Heart right ventricle (tissue), 16 donors: ENCODE measurements around the gene GAL3ST2. TPM values are rescaled to one million over a fixed set of nuclear protein-coding genes. Genes with fewer than 3 reads are reported as not detected.

Experiments used
- ATAC-seq, 8 donors: fragments of 200-7000 bp; cut with Tn5 transposase; one replicate each; pipeline ENCODE4 v1.9.1; 2020; ENCODE audit warnings: mild to moderate bottlenecking in 8 of 8, moderate library complexity in 8 of 8, moderate number of reproducible peaks in 1 of 8
- DNase-seq, 2 donors: peaks; one replicate each; pipeline ENCODE4 v3.0.0-alpha.2; 2020
- H3K27ac ChIP-seq, 10 donors: fragments of 200-600 bp; sonication (generic) in 2 of 10; one replicate each; pipeline versions ENCODE4 v1.5.0 to v1.8.0; 2020 to 2022; ENCODE audit warnings: mild to moderate bottlenecking in 3 of 10
- H3K27me3 ChIP-seq, 7 donors: fragments of 200-600 bp; one replicate each; pipeline ENCODE4 v1.8.0; 2021 to 2022; ENCODE audit warnings: mild to moderate bottlenecking in 2 of 7
- H3K36me3 ChIP-seq, 9 donors: fragments of 200-600 bp; sonication (generic) in 1 of 9; one replicate each; pipeline versions ENCODE4 v1.5.0 to v1.8.0; 2020 to 2022; ENCODE audit warnings: mild to moderate bottlenecking in 2 of 9
- H3K4me1 ChIP-seq, 9 donors: fragments of 200-600 bp; sonication (generic) in 1 of 9; one replicate each; pipeline versions ENCODE4 v1.5.0 to v1.8.0; 2020 to 2022; ENCODE audit warnings: mild to moderate bottlenecking in 4 of 9
- H3K4me3 ChIP-seq, 10 donors: fragments of 200-600 bp; sonication (generic) in 2 of 10; one replicate each; pipeline versions ENCODE4 v1.5.0 to v1.8.0; 2020 to 2022; ENCODE audit warnings: mild to moderate bottlenecking in 7 of 10, moderate library complexity in 2 of 10
- H3K9me3 ChIP-seq, 11 donors: fragments of 200-600 bp in 10 of 11; sonication (generic) in 2 of 11; one replicate each; pipeline versions ENCODE4 v1.5.0 to v1.8.0; 2013 to 2022; ENCODE audit warnings: mild to moderate bottlenecking in 2 of 11, control low read depth in 1 of 11, moderate library complexity in 1 of 11
- CTCF ChIP-seq, 9 donors: fragments of 200-600 bp; sonication (generic) in 2 of 9; IDR thresholded peaks; one replicate each; pipeline versions ENCODE4 v1.5.0 to v1.8.0; 2021 to 2022; ENCODE audit warnings: antibody characterized with exemption in 9 of 9, mild to moderate bottlenecking in 5 of 9, moderate library complexity in 1 of 9
- WGBS, 2 donors: extraction: QIAGEN DNeasy Blood & Tissue Kit; methylation state at CpG; one replicate each; pipeline ENCODE4 v1.1.7; 2013; ENCODE audit warnings: inconsistent platforms in 1 of 2; 5-methylcytosine and 5-hydroxymethylcytosine counted together
- intact Hi-C, 10 donors: fragments of 100-400 bp; cut with DNase I; formaldehyde crosslinking; loops; one replicate each; pipeline versions ENCODE4 v1.11.1 to v1.14.2; 2022
- polyA plus RNA-seq, 2 donors: library from polyadenylated mRNA; stranded (reverse); fragments of 200-250 nt; gene quantifications; one replicate each; pipeline ENCODE4 v1.2.3, GENCODE V29; 2013
- total RNA-seq, 10 donors: library from RNA; stranded (reverse); fragmentation: NEBNext Ultra II Directional in 3 of 10; extraction: Animal tissue kit (Norgen Biotek cat#: 25700) in 3 of 10; gene quantifications; one replicate each; pipeline versions ENCODE4 v1.2.1 to v1.2.4, GENCODE V29; 2021 to 2023
- donor health status: Arrhythmogenic right ventricular cardiomyopathy.
- donor health status: ischemic (EF 13 %, LVEDD 7.1; RV severe dilation, severe dysfunction).
- donor health status: healthy with polysubstance abuse.
- donor health status: DM: no; HTN: yes; CAD: no.
- donor health status: DM: no; HTN: no; CAD: no.
- donor health status: ischemic (EF 25% LVEDD 6.9; RV normal size, moderate dysfunction).
- donor health status: ischemic (EF 25% LVEDD 5.7; RV mildly dilated, moderate dysfunction).
- donor health status: healthy.
- donor health status: DM: yes; HTN: yes; CAD: no.
- donor health status: Ischemic cardiomyopathy.
- donor health status: ischemic (EF 35%, LVEDD 5.7; RV mildly dilated, moderate dysfunction).
- donor health status: nonischemic (EF 11% LVEDD 7.7; RV severe dilation, severe dysfunction).
- donor health status: DM: yes; HTN: yes; CAD: no.
- donor health status: PGD.
- donor health status: ischemic (EF 29% LVEDD 5.4; RV normal size, mild dysfunction).
- donor health status: nonischemic (EF 23%, LVEDD 6.1; RV moderate dilation, normal function).

The GAL3ST2 gene
- total and polyA plus RNA-seq, 12 donors = 0.19 to 0.28 (median 0.23) TPM; not detected in 9

DNA sequence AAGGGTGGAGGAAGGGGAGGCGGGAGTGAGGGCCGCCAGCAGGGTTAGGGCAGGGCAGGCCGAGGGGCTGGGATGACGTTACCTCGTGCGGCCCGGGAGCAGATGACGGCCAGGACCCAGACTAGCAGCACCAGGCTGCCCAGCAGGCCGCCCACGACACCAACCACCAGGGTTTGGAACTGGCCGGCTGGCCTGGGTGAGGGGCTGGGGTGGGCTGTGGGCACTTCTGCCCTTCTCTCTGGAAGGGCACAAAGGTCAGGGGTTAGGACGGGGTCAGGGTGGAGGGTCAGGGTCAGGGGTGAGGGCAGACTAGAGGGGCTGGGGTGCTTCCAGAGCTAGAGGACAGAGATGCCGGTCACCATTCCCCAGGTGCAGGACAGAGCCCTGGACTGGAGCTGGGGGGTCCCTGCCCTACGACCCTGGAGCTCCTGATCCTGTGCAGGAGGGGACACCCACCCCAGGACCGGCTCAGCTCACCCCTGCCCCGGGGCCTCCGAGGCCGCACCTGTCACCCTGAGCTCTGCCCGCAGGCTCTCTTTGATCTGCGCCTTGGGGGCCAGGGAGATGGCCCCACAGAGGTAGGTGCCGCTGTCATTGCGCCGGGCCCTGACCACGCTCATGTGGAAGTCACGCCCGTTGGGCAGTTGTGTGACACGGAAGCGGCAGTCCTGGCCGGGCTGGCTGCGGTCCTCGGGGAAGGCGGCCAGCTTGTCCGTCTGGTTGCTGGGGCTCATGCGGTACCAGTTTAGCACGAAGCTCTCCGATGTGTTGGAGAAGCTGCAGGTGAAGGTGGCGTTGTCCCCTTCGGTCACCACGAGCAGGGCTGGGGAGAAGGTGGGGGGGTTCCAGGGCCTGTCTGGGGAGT, 75.7 kb downstream of the GAL3ST2 start:
- DNase-seq = no peak
- 93 to 94% methylated on average over 39 of the region's 39 CpGs for WGBS, 2 donors
- Histone ChIP-seq H3K4me3 (no peak overlapping the region), H3K27ac (no peak overlapping the region), H3K4me1 (peaks cover 8 to 22% (median 17%) of the 10 kb centered on the region in 9 donors), H3K27me3 (no peaks in the 10 kb centered on the region), H3K9me3 (no peaks in the 10 kb centered on the region), H3K36me3 (no peaks in the 10 kb centered on the region)
- no peak for ATAC-seq
- intact Hi-C loops = loop anchor here in 1 of 10 donors (10.0 kb wide), 1 partner anchor 118 kb away; the partner anchor contains the start of gene D2HGDH
- no peak for TF ChIP-seq CTCF (IDR thresholded peaks at IDR 0.05)

GRCh38 chr2:241852981-241853631, 76.5 kb downstream of the GAL3ST2 start:
- peak overlapping the region in 2 of 10 donors; percentile 69 to 70 for H3K27ac ChIP-seq
- H3K4me3 ChIP-seq = no peak overlapping the region
- TF ChIP-seq CTCF (IDR thresholded peaks at IDR 0.05) = no peak
- intact Hi-C loops = loop anchor here in 1 of 10 donors (10.0 kb wide), 1 partner anchor 118 kb away; the partner anchor contains the start of gene D2HGDH
- H3K4me1 ChIP-seq = peaks cover 8 to 22% (median 17%) of the 10 kb centered on the region in 9 donors
- H3K36me3 ChIP-seq = no peaks in the 10 kb centered on the region
- H3K9me3 ChIP-seq = no peaks in the 10 kb centered on the region
- ATAC-seq (no peak), DNase-seq (no peak)
- WGBS, 2 donors = 93 to 98% methylated on average over 10 of the region's 10 CpGs
- no peaks in the 10 kb centered on the region for H3K27me3 ChIP-seq

Other genes with a start within 250 kb of the GAL3ST2 start
- gene BOK, start 218.1 kb upstream of the GAL3ST2 start, total RNA-seq = 10 to 100 TPM in 1 of 10 donors, 1 to 10 TPM in 9; 2.3 to 15.6 (median 3.3) TPM
- 10 to 100 TPM in 1 of 2 donors, 1 to 10 TPM in 1; 1.6 to 10.3 TPM for gene BOK, start 218.1 kb upstream of the GAL3ST2 start, polyA plus RNA-seq
- 100 to 1,000 TPM in 1 of 10 donors, 10 to 100 TPM in 9; 68.7 to 101 (median 75.4) TPM for gene THAP4, start 139.7 kb upstream of the GAL3ST2 start, total RNA-seq
- gene THAP4, start 139.7 kb upstream of the GAL3ST2 start, polyA plus RNA-seq = 10 to 100 TPM; 80.7 to 92.5 TPM
- gene ATG4B, start 139.1 kb upstream of the GAL3ST2 start, total RNA-seq = 10 to 100 TPM; 34.7 to 52.1 (median 41.2) TPM
- 10 to 100 TPM; 51.1 to 55.7 TPM for gene ATG4B, start 139.1 kb upstream of the GAL3ST2 start, polyA plus RNA-seq
- gene DTYMK, start 90.0 kb upstream of the GAL3ST2 start, total RNA-seq = 10 to 100 TPM in 3 of 10 donors, 1 to 10 TPM in 7; 6.4 to 12.4 (median 9.3) TPM
- gene DTYMK, start 90.0 kb upstream of the GAL3ST2 start, polyA plus RNA-seq = 10 to 100 TPM in 1 of 2 donors, 1 to 10 TPM in 1; 9.2 to 18.5 TPM
- gene ING5, start 74.8 kb upstream of the GAL3ST2 start, total RNA-seq = 10 to 100 TPM; 10.4 to 24.6 (median 17.4) TPM
- 10 to 100 TPM; 19.0 to 49.9 TPM for gene ING5, start 74.8 kb upstream of the GAL3ST2 start, polyA plus RNA-seq
- gene D2HGDH, start 42.2 kb upstream of the GAL3ST2 start, total RNA-seq = 10 to 100 TPM; 15.1 to 22.8 (median 19.1) TPM
- gene D2HGDH, start 42.2 kb upstream of the GAL3ST2 start, polyA plus RNA-seq = 10 to 100 TPM in 1 of 2 donors, 1 to 10 TPM in 1; 7.6 to 24.7 TPM
- 1 to 10 TPM in 1 of 10 donors, under 1 TPM in 7, not detected in 2; 0.07 to 1.2 (median 0.46) TPM for gene NEU4, start 32.4 kb downstream of the GAL3ST2 start, total RNA-seq
- 1 to 10 TPM in 1 of 2 donors, under 1 TPM in 1; 0.22 to 1.0 TPM for gene NEU4, start 32.4 kb downstream of the GAL3ST2 start, polyA plus RNA-seq
- 10 to 100 TPM in 1 of 10 donors, 1 to 10 TPM in 9; 1.3 to 14.2 (median 2.8) TPM for gene PDCD1, start 82.1 kb downstream of the GAL3ST2 start, total RNA-seq
- 1 to 10 TPM; 6.4 to 7.1 TPM for gene PDCD1, start 82.1 kb downstream of the GAL3ST2 start, polyA plus RNA-seq
- gene RTP5, start 92.9 kb downstream of the GAL3ST2 start, total RNA-seq = not detected
- gene RTP5, start 92.9 kb downstream of the GAL3ST2 start, polyA plus RNA-seq = under 1 TPM in 1 of 2 donors, not detected in 1; 0.15 TPM